T-helper 2 cell (primary cell): ENCODE data around the gene DHX30.

Experiments
- DNase-seq, 5 experiments: peaks; one replicate each; pipeline versions ENCODE4 v3.0.0 to v3.0.0-alpha.2; 2012 to 2022

The DHX30 gene

GRCh38 chr3:47852604-47853602 lies 50.0 kb downstream of the DHX30 start:
- DNase-seq = no peak

- no peak for DNase-seq
Observed at GRCh38 chr3:47854267-47854666, 51.3 kb downstream of the DHX30 start.

- DNase-seq = no peak
Observed at GRCh38 chr3:47854720-47855455, 52.0 kb downstream of the DHX30 start.

GRCh38 chr3:47855461-47856383 lies 52.8 kb downstream of the DHX30 start:
- no peak for DNase-seq

- no peak for DNase-seq
Observed at GRCh38 chr3:47856669-47857068, 53.7 kb downstream of the DHX30 start.

- DNase-seq = no peak
Observed at GRCh38 chr3:47857151-47857550, 54.2 kb downstream of the DHX30 start.

- no peak for DNase-seq
Observed at GRCh38 chr3:47859956-47860605, 57.1 kb downstream of the DHX30 start.

- no peak for DNase-seq
Observed at GRCh38 chr3:47863391-47864128, 60.6 kb downstream of the DHX30 start.

- no peak for DNase-seq
Observed at GRCh38 chr3:47865192-47865591, 62.3 kb downstream of the DHX30 start.

- no peak for DNase-seq
Observed at GRCh38 chr3:47867451-47868044, 64.6 kb downstream of the DHX30 start.

GRCh38 chr3:47868306-47868705 lies 65.4 kb downstream of the DHX30 start:
- no peak for DNase-seq

- no peak for DNase-seq
Observed at GRCh38 chr3:47870156-47870555, 67.2 kb downstream of the DHX30 start.

GRCh38 chr3:47870702-47871260 lies 67.8 kb downstream of the DHX30 start:
- no peak for DNase-seq

- DNase-seq = no peak
Observed at GRCh38 chr3:47871389-47871788, 68.5 kb downstream of the DHX30 start.

- no peak for DNase-seq
Observed at GRCh38 chr3:47872916-47873315, 70.0 kb downstream of the DHX30 start.

- DNase-seq = no peak
Observed at GRCh38 chr3:47874438-47874837, 71.5 kb downstream of the DHX30 start.

GRCh38 chr3:47874913-47875312 lies 72.0 kb downstream of the DHX30 start:
- DNase-seq = no peak

GRCh38 chr3:47877290-47877689 lies 74.4 kb downstream of the DHX30 start:
- no peak for DNase-seq

GRCh38 chr3:47877719-47878118 lies 74.8 kb downstream of the DHX30 start:
- DNase-seq = no peak

GRCh38 chr3:47882338-47882737 lies 79.4 kb downstream of the DHX30 start:
- no peak for DNase-seq

- DNase-seq = no peak
Observed at GRCh38 chr3:47884603-47885002, 81.7 kb downstream of the DHX30 start.
